Left ventricle myocardium inferior (tissue), 1 donor: ENCODE data around the gene TCL1A. TPM values are rescaled to one million over a fixed set of nuclear protein-coding genes. Genes with fewer than 3 reads are reported as not detected.

Experiments used
- DNase-seq: peaks from one replicate; pipeline ENCODE4 v3.0.0-alpha.2; 2020
- H3K27ac ChIP-seq: fragments of 200-600 bp; replicated peaks from 2 replicates; pipeline ENCODE4 v1.8.0; 2021
- H3K27me3 ChIP-seq: fragments of 200-600 bp; 2 replicates; pipeline ENCODE4 v1.8.0; 2021; ENCODE audit warnings: low read depth
- H3K36me3 ChIP-seq: fragments of 200-600 bp; 2 replicates; pipeline ENCODE4 v1.8.0; 2021
- H3K4me1 ChIP-seq: fragments of 200-600 bp; 2 replicates; pipeline ENCODE4 v1.8.0; 2021
- H3K4me3 ChIP-seq: fragments of 200-600 bp; 2 replicates; pipeline ENCODE4 v1.8.0; 2021; ENCODE audit warnings: mild to moderate bottlenecking, moderate library complexity
- H3K9me3 ChIP-seq: fragments of 200-600 bp; replicated peaks from 2 replicates; pipeline ENCODE4 v1.8.0; 2021
- CTCF ChIP-seq: fragments of 200-600 bp; IDR thresholded peaks from 2 replicates; pipeline ENCODE4 v1.8.0; 2021; ENCODE audit warnings: antibody characterized with exemption, mild to moderate bottlenecking, borderline replicate concordance
- intact Hi-C: fragments of 100-400 bp; cut with micrococcal nuclease; formaldehyde crosslinking; loops from one replicate; pipeline ENCODE4 v1.11.0; 2022
- total RNA-seq: library from RNA; stranded (reverse); fragmentation: NEBNext Ultra II Directional; extraction: Animal tissue kit (Norgen Biotek cat#: 25700); gene quantifications from one replicate; pipeline ENCODE4 v1.2.1, GENCODE V29; 2021
- donor health status: DM: no; HTN: yes; CAD: no; lungs with severe emphysema.

The TCL1A gene
- total RNA-seq, 1 donor from 2014 or later, result not detected

- no peak for TF ChIP-seq CTCF
- Histone ChIP-seq H3K4me1 (peaks cover 14% of the 10 kb centered on the region), H3K27ac (no peak overlapping the region), H3K36me3 (no peaks in the 10 kb centered on the region), H3K27me3 (peaks cover 53% of the 10 kb centered on the region), H3K4me3 (no peak overlapping the region), H3K9me3 (no peaks in the 10 kb centered on the region)
- intact Hi-C loops, result no loop called here
- DNase-seq, result no peak
Measured at GRCh38 chr14:95659990-95660385, 53.9 kb downstream of the TCL1A start.

Other genes starting within 250 kb of the TCL1A start
- gene SYNE3, start 197.5 kb downstream of the TCL1A start, total RNA-seq, result 11.3 TPM
- 85.0 TPM for gene GLRX5, start 179.1 kb downstream of the TCL1A start, total RNA-seq
- gene TCL1B, start 27.7 kb downstream of the TCL1A start, total RNA-seq, result not detected
- gene TUNAR, start 162.7 kb upstream of the TCL1A start, total RNA-seq, result not detected